Testis (tissue), 3 donors: ENCODE data around the gene CPTP. TPM values are rescaled to one million over a fixed set of nuclear protein-coding genes. Genes with fewer than 3 reads are reported as not detected.

Experiments
- DNase-seq: peaks from one replicate; pipeline ENCODE4 v3.0.0-alpha.2; 2019
- H3K27ac ChIP-seq, 2 donors: fragments of 200-600 bp; sonication (generic); one replicate each; pipeline ENCODE4 v1.5.1; 2019
- H3K27me3 ChIP-seq: fragments of 200-600 bp; sonication (generic); one replicate; pipeline ENCODE4 v1.5.1; 2019
- H3K36me3 ChIP-seq: fragments of 200-600 bp; sonication (generic); one replicate; pipeline ENCODE4 v1.5.1; 2017; ENCODE audit warnings: low read depth; ENCODE audit errors: missing control alignments
- H3K4me1 ChIP-seq: fragments of 200-600 bp; sonication (generic); one replicate; pipeline ENCODE4 v1.5.1; 2019
- H3K4me3 ChIP-seq, 2 donors: fragments of 200-600 bp; sonication (generic); one replicate each; pipeline ENCODE4 v1.5.1; 2017 to 2019
- H3K9me3 ChIP-seq: fragments of 200-600 bp; sonication (generic); one replicate; pipeline ENCODE4 v1.5.1; 2017
- POLR2A ChIP-seq: fragments of 450-650 bp; IDR thresholded peaks from one replicate; pipeline ENCODE4 v1.6.1; 2017; ENCODE audit warnings: antibody characterized with exemption, mild to moderate bottlenecking, moderate library complexity
- WGBS, 2 donors: methylation state at CpG; one replicate each; pipeline ENCODE4 v1.1.5; 2018; 5-methylcytosine and 5-hydroxymethylcytosine counted together
- intact Hi-C: fragments of 100-400 bp; cut with DNase I; formaldehyde crosslinking; loops from one replicate; pipeline ENCODE4 v1.15.1; 2023; ENCODE audit warnings: low total_unique reads
- polyA plus RNA-seq: library from polyadenylated mRNA; stranded (reverse); fragments of 350-450 nt; fragmentation: Illumina TruSeq; extraction: RNeasy Lipid Tissue Mini Kit (QIAGEN cat#74804); gene quantifications from one replicate; pipeline ENCODE4 v1.2.3, GENCODE V29; 2014; ENCODE audit warnings: low read depth, low replicate concordance; ENCODE audit not compliant: insufficient read depth
- total RNA-seq, 2 donors: library from RNA; depleted of rRNA; stranded (reverse); fragments of >200 nt; gene quantifications; one replicate each; pipeline ENCODE4 v1.2.3, GENCODE V29; 2016
- TF ChIP-seq, protein P1 (sequence below), 3 experiments: fragments of 450-650 bp in 2 of 3; fragments of 200-600 bp in 1 of 3; sonication (generic) in 1 of 3; IDR thresholded peaks; one replicate each; pipeline ENCODE4 v1.5.1; 2016 to 2019; ENCODE audit warnings: antibody characterized with exemption in 3 of 3, mild to moderate bottlenecking in 2 of 3, moderate library complexity in 1 of 3

CPTP gene
- total and polyA plus RNA-seq, 3 donors from 2014 or later, result 64.4 to 129 (median 82.3) TPM

DNA sequence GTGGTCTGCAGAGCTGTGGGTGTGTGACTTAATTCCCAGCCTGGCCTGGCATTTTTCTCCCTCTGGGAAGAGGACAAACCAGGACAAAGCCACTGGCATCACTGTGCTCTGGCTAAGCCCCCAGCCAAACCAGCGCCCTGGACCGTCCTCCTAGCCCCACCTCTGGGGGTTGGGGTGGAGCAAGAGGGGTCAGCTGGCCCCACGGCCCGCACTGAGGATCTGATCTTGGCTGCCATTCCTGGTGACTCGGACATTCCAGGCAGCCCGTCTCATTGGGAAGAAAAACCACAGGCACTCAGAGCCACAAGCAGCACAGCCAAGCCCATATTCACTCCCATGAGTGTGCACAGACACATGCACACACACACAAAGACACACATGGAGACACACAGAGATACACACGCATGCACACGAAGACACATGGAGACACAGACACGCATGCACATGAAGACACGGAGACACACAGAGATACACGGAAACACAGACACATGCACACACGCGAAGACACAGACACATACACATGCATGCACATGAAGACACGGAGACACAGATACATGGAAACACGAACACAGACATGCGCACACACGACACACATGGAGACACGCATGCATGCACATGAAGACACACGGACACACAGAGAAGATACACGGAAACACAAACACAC lies 36.0 kb downstream of the CPTP start:
- peaks cover 33% of the 10 kb centered on the region for H3K4me1 ChIP-seq
- DNase-seq, result no peak
- WGBS, 2 donors, result 79 to 82% methylated on average over 15 to 20 of the region's 20 CpGs

DNA sequence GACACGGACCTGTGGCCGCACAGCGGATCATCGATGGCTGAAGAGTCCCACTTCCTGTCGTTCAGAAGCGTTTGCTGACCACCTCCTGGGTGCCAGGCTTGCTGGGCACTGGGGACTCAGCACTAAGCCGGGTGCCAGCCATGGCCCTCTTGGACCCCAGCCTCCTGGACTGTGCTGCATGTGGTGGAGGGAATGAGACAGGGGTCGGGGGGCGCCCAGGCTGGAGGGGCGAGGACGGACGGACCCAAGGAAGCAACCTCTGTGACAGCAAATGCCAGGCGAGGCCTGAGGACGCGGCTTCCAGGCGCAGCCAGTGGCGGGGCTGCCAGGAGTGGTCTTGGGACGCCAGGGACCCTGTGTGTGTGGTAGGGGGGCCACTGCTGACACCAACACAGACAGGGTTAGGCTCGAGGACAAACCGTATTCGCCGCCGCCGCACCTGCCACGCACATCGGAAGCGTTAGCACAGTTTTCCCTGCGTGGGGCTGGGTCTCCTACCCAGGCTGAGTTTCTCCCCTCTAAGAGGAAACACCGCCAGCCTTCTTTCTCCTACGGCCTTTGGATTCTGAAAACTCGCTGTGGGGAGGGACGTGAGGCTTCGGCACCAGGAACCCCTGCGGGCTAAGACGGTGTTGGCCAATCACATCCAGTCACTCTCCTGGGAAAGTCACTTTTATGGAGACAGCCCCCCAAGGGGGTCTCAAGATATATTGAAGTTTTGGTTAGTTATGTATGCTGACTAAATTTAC lies 36.8 kb downstream of the CPTP start:
- 82 to 84% methylated on average over 33 to 34 of the region's 35 CpGs for WGBS, 2 donors
- intact Hi-C loops, result no loop called here
- Histone ChIP-seq H3K27me3 (no peaks in the 10 kb centered on the region), H3K27ac (peak overlapping the region; percentile 23 to 68), H3K9me3 (no peaks in the 10 kb centered on the region), H3K36me3 (no peaks in the 10 kb centered on the region), H3K4me3 (no peak overlapping the region), H3K4me1 (peaks cover 30% of the 10 kb centered on the region)
- no peak for DNase-seq
- TF ChIP-seq POLR2A, result no peak

More for the DNA sequence above, 36.0 kb downstream of the CPTP start:
- H3K4me3 ChIP-seq, result no peak overlapping the region
- no peaks in the 10 kb centered on the region for H3K27me3 ChIP-seq
- H3K36me3 ChIP-seq, result no peaks in the 10 kb centered on the region
- intact Hi-C loops, result no loop called here
- no peaks in the 10 kb centered on the region for H3K9me3 ChIP-seq
- no peak for TF ChIP-seq POLR2A
- TF ChIP-seq, protein P1, sequence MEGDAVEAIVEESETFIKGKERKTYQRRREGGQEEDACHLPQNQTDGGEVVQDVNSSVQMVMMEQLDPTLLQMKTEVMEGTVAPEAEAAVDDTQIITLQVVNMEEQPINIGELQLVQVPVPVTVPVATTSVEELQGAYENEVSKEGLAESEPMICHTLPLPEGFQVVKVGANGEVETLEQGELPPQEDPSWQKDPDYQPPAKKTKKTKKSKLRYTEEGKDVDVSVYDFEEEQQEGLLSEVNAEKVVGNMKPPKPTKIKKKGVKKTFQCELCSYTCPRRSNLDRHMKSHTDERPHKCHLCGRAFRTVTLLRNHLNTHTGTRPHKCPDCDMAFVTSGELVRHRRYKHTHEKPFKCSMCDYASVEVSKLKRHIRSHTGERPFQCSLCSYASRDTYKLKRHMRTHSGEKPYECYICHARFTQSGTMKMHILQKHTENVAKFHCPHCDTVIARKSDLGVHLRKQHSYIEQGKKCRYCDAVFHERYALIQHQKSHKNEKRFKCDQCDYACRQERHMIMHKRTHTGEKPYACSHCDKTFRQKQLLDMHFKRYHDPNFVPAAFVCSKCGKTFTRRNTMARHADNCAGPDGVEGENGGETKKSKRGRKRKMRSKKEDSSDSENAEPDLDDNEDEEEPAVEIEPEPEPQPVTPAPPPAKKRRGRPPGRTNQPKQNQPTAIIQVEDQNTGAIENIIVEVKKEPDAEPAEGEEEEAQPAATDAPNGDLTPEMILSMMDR (IDR thresholded peaks at IDR 0.05), result no peak
- peak overlapping the region in 1 of 2 donors; percentile 90 for H3K27ac ChIP-seq

DNA sequence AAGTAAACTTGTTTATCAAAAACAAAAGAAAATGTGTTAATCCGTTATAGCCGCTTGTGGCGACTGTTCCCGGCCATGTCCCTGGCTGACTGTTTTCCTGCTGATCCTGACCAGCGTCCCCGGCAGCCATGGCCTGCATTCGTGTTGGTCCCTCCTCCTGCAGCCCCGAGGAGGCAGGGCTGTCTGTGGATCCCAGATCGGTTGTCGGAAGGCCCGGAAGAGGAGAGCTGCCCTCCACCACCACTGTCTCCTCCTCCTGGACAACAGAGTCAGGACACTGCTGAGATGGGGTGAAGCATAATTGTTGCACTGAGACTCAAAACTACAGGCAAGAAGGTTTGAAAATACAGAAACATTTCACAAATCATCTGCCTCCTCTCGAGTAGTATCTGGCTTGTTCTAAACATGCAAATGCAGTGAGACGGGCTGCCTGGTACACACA lies 37.4 kb downstream of the CPTP start:
- WGBS, 2 donors, result 24 to 34% methylated on average over 11 to 13 of the region's 13 CpGs
- Histone ChIP-seq H3K4me1 (peaks cover 30% of the 10 kb centered on the region), H3K4me3 (no peak overlapping the region), H3K9me3 (no peaks in the 10 kb centered on the region), H3K36me3 (no peaks in the 10 kb centered on the region), H3K27me3 (no peaks in the 10 kb centered on the region), H3K27ac (peak overlapping the region; percentile 23 to 68)
- DNase-seq, result peak; percentile 66
- intact Hi-C loops, result no loop called here
- TF ChIP-seq, protein P1 (IDR thresholded peaks at IDR 0.05), result no peak
- TF ChIP-seq POLR2A, result no peak

DNA sequence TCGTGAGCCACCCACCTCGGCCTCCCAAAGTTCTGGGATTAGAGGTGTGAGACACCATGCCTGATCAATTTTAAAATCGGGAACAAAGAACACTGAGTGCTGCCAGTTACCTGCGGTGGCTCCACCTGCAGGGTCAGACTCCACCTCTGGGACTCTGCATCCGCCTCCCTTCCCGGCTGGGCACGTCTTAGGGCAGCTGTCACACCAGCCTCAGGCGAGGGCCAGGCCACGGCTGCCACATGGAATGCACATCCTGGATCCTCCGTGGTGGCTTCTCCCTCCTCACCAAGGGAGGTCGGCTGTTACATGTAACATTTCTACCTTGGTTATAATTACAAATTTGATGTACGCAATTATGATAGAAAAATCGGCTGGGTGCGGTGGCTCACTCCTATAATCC lies 39.7 kb downstream of the CPTP start:
- intact Hi-C loops, result no loop called here
- Histone ChIP-seq H3K27me3 (no peaks in the 10 kb centered on the region), H3K4me1 (peaks cover 23% of the 10 kb centered on the region), H3K27ac (no peak overlapping the region), H3K4me3 (no peak overlapping the region), H3K36me3 (no peaks in the 10 kb centered on the region), H3K9me3 (no peaks in the 10 kb centered on the region)
- WGBS, 2 donors, result 82 to 87% methylated on average over 14 of the region's 14 CpGs
- TF ChIP-seq, protein P1 (IDR thresholded peaks at IDR 0.05), result no peak
- no peak for TF ChIP-seq POLR2A
- DNase-seq, result no peak

DNA sequence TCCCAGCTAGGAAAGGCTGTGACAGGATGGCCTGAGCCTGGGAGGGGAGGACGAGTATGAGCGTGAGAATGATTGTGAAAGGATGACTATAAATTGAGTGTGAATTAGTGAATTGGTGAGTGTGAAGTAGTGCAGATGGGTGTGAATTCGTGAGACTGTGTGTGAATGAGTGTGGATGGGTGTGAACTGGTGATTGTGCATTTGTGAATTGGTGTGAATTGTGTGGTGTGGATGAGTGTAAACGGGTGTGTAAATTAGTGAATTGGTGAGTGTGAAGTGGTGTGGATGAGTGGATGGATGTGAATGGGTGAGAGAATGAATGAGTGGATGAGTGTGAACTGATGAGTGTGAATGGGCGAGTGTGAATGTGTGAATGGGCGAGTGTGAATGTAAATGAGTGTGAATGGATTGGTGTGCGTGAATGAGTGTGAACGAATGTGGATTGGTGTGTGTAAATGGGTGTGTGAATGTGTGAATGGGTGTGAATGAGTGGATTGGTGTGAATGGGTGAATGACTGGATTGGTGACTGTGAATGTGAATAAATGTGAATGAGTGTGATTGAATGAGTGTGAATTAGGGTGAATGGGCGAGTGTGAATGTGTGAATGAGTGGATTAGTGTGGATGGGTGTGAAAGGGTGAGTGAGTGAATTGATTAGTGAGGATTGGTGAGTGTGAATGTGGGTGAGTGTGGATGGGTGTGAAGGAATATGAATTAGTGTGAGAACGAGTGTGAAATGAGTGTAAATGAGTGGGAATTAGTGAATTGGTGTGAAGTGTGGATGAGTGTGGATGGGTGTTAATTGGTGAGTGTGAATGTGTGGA lies 41.5 kb downstream of the CPTP start:
- intact Hi-C loops, result no loop called here
- H3K4me3 ChIP-seq, result no peak overlapping the region
- peaks cover 11% of the 10 kb centered on the region for H3K4me1 ChIP-seq
- DNase-seq, result no peak
- H3K27me3 ChIP-seq, result no peaks in the 10 kb centered on the region
- H3K36me3 ChIP-seq, result no peaks in the 10 kb centered on the region
- WGBS, 2 donors, result 61 to 68% methylated on average over 10 of the region's 10 CpGs
- TF ChIP-seq, protein P1 (IDR thresholded peaks at IDR 0.05), result no peak
- no peak for TF ChIP-seq POLR2A
- H3K9me3 ChIP-seq, result no peaks in the 10 kb centered on the region
- no peak overlapping the region for H3K27ac ChIP-seq
